M059J (cell line): ENCODE measurements around the gene NCKAP5L. TPM values are rescaled to one million over a fixed set of nuclear protein-coding genes. Genes with fewer than 3 reads are reported as not detected.

ENCODE experiments used
- DNase-seq: peaks from one replicate; pipeline ENCODE4 v3.0.0-alpha.2; 2012; ENCODE audit warnings: low read depth
- total RNA-seq: library from RNA; depleted of rRNA; stranded (reverse); fragments of >200 nt; shearing (Covaris generic); gene quantifications from 2 replicates; pipeline ENCODE4 v1.2.3, GENCODE V29; 2014

Gene NCKAP5L
- total RNA-seq, 1 experiment from 2014 or later: 17.6 TPM

- DNase-seq: peak; percentile 21
Observed at GRCh38 chr12:49825360-49825970, 2.7 kb downstream of the NCKAP5L start.

GRCh38 chr12:49824895-49825294 is 3.3 kb downstream of the NCKAP5L start:
- peak; percentile 47 for DNase-seq

GRCh38 chr12:49824416-49824815 is 3.8 kb downstream of the NCKAP5L start:
- DNase-seq: no peak

DNA sequence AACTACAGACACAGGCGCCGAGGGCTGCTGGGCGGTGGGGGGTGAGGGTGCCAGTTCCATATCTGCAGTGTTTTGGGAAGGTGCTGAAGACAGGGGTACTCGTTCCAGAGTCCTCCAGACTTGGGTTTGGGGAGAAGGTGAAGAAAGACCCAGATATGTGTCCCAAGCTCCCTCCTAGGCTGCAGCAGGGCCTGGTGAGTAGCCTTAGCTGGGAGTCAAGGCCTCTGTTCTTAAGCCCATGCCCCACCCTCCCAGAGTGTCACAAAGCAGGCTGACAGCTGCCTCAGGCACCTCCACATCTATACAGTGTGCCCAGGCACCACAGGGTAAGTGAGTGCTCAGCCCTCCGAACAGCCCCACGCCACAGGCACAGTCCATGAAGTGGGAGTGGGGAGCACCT is 4.3 kb downstream of the NCKAP5L start:
- DNase-seq: no peak

DNA sequence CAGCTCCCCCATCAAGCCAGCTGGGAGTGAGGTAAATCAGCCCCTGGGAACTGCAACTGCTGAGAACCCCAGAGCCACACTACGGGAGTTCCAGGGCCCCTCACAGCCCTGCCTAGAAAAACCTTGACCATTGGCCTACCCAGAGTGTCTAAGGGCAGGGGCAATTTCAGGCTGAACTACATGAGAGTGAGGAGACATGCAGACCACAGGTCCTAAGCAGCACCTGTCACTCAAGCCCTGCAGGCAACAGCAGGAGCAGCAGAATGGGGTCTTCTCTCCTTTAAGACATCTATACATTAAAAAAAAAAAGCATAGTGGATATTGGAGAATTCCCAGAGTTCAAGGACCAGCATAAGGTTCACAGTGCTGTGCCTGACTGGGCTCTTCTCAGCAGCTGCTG is 4.9 kb downstream of the NCKAP5L start:
- DNase-seq: no peak

GRCh38 chr12:49821373-49822287 is 6.6 kb downstream of the NCKAP5L start:
- no peak for DNase-seq

- DNase-seq: peak; percentile 27
Observed at GRCh38 chr12:49819786-49820185, 8.4 kb downstream of the NCKAP5L start.

DNA sequence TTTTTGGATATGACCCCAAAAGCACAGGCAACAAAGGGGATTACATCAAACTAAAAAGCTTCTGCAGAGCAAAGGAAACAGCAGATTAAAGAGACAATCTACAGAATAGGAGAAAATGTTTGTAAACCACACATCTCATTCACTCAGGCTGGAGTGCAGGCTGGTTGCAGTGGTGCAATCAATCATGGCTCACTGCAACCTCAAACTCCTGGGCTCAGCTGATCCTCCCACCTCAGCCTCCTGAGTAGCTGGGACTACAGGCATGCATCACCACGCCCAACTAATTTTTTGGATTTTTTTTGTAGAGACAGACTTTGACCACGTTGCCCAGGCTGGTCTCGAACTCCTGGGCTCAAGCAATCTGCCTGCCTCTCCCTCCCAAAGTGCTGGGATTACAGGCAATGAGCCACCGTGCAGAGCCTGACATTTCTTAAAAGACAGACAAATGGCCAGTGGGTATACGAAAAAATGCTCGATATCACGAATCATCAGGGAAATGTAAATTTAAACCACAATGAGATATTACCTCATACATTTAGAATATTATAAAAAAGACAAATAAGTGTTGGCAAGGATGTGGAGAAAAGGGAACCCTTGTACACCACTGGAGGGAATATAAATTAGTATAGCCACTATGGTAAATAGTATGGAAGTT is 9.8 kb downstream of the NCKAP5L start:
- DNase-seq: peak; percentile 11

DNA sequence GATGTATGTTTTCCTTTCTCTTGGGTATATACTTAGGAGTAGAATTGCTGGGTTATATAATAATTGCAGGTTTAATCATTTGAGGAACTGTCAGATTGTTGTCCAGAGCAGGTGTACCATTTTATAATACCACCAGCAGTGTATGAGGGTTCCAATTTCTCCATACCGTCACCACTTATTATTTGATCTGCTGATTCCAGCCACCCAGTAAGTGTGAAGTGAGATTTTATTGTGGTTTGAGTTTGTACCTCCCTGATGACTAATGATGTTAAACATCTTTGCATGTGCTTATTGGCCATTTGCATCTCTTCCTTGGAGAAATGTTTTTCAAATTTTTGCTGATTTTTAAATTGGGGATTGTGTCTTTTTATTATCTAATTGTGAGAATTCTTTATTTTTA is 15.1 kb downstream of the NCKAP5L start:
- DNase-seq: peak; percentile 12

DNA sequence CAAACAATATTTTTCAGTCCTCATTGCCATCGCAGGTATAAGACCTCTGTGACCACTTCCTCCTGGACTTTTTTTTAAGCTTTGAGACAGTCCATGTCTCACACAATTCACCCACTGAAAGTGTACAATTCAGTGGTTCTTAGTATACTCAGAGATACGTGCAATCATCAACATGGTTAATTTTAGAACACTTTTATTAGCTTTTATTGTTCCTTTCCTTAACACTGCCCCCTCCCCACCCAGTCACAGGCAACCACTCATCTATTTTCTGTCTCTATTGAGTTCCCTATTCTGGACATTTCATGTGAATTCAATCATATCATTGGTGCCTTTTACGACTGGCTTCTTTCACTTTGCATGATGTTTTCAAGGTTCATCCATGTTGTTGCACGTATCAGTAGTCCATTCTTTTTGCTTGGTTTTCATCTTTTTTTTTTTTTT is 16.2 kb downstream of the NCKAP5L start:
- no peak for DNase-seq

- DNase-seq: no peak
Observed at GRCh38 chr12:49811136-49811535, 17.1 kb downstream of the NCKAP5L start.

DNA sequence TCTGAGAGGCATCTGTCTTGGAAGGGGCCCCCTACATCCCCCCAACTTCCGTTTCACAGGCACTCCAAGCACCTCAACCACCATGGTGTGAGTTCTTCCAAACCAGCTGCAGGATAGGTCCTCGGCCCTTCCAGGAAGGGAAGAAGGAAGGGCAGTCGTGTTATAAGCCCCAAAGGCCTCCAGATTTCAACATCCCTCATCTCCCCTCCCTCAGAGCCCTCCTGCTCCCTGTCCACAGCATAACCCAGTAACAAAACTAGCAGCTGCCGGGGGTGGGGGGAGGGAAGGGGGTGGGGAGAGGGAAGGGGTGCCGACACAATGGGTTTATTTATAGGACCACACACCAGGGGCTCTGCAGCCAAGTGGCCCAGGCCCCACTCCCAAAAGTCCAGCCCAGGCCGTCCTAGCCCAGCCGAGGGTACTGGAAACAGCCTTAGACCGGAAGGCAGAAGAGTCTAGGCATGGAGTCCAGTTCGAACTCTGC is 18.3 kb downstream of the NCKAP5L start:
- DNase-seq: no peak

DNA sequence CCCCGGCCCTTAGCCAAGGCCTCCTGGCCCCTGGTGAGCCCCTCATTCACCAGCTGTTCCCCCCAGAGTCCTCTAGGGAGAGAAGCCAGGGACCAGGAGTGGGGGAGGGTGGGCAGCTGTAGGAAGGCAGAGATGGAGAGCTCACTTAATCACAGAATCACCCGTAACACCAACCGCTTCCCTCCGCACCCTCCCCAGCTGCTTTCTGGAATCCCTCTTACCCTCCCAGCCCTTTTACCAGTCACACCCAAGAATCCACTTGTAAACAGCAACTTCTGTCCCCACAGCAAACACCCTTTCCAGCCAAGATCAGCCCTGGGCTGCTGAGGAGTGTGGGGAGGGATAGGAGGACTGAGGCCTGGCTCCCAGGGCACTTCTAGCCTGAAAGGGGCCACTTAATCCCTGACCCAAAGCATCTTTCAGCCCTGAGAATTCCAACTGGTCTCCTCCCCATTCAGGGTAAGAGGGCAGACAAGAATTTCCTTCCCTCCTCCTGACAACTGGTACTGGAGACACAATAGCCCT is 18.8 kb downstream of the NCKAP5L start:
- DNase-seq: no peak

DNA sequence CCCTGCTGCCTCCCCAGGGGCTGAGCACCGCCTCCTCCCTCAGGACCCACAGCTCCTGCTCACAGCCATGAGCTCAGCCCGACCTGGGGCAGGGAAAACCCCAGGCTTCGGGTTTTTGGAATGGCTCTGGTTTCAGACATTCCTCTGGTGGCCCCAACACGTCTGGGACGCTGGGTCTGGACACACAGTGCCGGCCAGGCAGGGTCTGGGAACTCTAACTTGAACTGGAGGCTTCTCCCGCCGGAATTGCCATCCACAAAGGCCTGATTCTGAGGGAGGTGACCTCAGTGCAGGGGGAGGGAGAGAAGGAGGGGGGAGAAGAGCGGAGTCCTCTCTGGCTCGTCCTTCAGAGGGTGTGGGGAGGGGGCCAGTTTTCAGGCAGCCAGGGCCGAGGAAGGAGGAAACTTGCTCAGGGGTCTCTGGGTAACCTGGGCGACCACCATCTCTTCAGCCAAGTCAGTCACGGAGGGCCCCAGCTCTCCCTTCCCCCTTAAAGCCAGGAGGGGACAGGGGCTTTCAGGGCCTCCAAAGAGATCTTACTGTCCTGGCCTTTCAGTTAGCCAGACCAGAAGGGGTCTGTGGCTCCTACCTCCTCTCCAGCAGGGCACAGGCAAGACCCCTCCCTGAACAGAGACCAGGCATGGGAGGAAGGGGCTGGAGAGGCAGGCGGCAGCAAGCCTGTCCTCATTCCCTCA is 19.4 kb downstream of the NCKAP5L start:
- DNase-seq: no peak

GRCh38 chr12:49807991-49808580 is 20.1 kb downstream of the NCKAP5L start:
- DNase-seq: no peak

DNA sequence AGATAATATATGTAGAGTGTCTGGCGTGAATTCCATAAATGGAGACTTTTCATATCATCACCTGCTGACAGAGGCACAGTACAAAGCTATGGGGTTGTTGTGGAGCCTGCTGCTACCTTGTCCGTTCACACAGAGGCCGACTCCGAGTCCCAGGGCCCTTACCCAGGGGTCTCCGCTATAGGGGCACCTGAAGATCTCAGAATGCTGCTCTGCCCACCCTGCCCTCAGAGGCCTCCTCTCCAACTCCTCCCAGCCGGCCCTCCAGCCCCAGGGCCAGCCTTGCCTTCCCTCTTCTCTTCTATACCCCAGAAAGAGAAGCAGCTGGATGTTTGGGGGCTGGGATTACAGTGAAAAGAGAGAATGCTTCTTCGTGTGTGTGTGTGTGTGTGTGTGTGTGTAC is 21.3 kb downstream of the NCKAP5L start:
- no peak for DNase-seq

DNA sequence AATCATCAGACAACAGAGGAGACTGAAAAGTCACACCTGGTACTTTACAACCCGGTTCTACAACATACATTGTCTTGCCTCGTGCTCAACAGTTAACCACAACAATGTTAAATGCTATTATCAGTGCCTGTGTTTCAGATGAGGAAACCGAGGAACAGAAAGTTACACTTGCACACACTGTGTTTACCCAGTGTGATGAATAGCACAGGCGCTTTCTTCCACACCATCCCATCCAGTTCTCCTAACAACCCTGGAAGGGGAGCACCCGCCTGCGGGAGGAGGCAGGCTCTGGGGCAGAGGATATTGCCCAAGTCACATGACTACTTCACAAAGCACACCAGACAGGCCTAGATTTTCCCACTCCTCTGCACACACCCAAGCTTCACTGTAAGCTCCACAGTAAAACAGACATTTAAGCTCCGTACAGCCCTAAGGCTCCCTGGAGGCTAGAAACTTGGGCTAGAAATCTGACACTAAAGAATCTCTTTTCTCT is 21.8 kb downstream of the NCKAP5L start:
- no peak for DNase-seq

DNA sequence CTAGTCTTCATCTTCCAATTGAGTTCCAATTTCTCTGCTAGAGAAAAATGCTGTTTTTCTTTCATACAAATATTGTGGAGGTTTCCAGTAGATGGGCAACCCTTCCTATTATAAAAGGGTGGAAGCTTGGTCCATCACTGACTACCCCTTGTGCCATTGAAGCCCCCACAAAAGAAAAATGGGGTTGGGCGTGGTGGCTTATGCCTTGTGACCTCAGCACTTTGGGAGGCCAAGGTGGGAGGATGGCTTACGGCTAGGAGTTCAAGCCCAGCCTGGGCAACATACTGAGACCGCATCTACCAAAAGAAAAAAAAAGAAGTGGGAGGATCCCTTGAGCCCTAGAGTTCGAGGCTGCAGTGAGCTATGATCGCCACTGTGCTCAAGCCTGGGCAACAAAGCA is 22.8 kb downstream of the NCKAP5L start:
- no peak for DNase-seq

GRCh38 chr12:49804821-49805220 is 23.4 kb downstream of the NCKAP5L start:
- no peak for DNase-seq

DNA sequence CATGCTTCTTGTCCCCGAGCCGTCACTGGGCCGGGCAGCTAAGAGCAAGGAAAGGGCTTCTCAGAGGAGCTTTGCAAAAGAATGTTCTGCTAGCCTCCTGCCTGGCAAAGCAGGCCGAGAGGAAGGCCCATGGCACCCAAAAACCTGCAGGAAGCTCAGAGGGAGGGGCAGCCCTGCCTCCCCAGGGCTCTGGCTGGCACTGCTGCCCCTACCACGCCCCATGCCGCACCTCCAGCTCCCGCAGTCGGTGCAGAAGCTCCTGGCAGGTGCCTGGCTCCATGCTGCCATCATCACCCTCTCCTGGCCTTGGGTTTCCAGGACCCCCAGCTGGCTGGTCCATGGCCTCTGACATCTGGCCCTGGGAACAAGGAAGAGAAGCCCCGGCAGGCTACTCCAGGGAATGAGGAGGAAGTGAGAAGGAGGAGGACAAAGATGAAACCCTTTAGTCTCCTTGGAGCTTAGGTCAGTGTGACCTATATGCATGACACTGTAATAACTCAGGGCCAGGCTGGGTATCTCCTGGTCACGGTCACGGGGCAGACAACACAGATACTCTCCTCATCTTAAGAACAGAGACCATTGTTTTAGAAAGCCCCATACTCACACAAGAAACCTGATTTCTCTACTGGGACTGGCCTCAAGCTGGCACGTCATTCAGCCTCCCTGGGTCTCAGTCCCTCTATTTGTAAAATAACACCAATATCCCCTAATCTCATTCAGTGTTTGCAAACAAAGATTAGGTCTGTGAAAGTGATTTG is 24.3 kb downstream of the NCKAP5L start:
- no peak for DNase-seq
